SIG-M5 treated with dmso at 0.1 percent for 504 hours (cell line): Measurements from ENCODE around the gene JARID2.
A peak's percentile ranks its signal among the peaks of the same experiment; 100 is the strongest.

Experiments
- DNase-seq: peaks from one replicate; lab custom pipeline; 2025; ENCODE audit not compliant: unreplicated experiment; lab: John Stamatoyannopoulos, UW

JARID2 gene

DNA sequence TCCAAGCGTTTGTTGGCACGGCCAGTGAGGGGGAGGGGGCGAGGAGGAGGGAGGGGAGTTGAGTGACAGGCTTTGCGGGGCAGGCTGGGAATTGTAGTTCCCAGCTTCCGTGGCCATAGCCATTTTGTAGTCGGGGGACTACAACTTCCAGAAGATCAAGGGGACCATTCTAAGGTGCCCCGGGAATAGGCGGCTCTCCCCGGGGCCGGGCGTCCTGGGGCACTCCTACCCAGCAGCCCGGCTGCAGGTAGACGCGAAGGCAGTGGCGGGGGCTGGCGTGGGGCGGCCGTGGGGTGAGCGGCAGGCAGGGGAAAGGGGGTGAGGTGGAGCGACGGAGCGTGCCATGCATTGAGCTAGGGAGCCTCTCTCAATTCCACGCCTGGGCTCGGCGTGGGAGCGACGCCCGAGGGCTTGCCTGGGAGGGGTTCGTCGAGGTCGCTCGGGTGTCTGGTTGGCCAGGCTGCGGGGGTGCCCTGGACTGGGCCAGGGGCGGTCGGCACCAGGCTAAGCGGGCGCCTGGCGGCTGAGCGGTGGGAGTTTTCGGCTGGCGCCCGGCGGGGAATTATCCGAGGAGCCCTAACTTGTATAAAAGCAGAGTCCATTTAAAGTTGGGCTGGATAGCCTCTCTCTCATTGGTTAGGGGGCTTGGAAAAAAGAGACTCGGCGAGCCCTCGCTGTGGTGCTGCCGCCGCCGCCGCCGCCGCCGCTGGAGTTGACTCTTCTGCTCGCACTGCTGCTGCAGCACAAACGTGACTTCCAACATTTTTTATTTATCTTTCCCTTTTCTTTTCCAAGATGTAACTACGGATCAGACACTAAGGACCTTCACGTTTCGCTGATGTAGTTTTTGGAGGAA is at the start of gene JARID2:
TSS of gene JARID2 (plus strand) at position 709 of the 856 bp plus-strand sequence. CDS start 471 bp downstream, outside the sequence.
- peak; percentile 92 for DNase-seq

- DNase-seq, result no peak
Measured at GRCh38 chr6:15200087-15200486, 45.8 kb upstream of the JARID2 start.

- no peak for DNase-seq
Measured at GRCh38 chr6:15205321-15205720, 40.5 kb upstream of the JARID2 start.

- DNase-seq, result no peak
Measured at GRCh38 chr6:15206887-15207286, 39.0 kb upstream of the JARID2 start.

DNA sequence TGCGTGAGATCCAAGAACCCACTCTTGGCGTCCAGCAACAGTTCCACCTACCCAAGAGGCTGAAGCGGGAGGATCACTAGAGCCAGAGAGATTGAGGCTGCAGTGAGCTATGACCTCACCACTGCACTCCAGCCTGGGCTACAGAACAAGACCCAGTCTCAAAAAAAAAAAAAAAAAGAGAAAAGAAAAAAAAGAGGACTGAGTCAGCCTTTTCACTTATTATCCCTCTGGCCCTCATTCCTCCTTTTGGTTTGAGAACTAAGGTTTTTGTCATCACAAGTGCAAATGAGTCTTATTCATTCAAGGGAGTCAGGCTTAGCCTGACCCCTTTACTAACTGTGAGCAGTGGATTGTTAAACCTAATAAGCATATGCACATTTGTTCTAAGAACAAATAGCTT is 37.9 kb upstream of the JARID2 start:
- no peak for DNase-seq

DNA sequence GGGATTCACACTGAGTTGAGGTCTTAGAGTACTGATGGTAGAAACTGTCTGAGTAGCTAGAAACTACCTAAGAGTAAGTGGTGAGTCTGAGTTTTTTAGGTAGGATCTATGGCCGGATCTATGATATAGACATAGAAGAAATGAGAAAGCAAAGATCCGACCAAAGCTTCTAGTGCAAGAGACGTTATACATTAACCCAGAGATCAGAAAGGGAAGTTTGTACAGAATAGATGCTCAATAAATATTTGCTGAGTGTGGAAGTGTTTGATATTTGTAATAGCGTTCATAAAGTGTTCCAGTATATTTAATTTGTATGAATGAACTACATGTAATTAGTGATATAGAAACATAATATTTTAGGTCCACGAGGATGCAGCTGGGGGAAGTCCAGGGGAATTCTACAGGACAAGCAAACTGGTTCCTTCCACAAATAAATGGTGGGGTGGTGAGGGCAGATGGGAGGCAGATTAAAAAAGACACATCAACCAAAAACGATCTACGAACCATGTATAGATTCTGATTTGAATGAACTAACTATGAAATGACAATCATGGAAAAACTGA is 31.9 kb upstream of the JARID2 start:
- DNase-seq, result no peak

- no peak for DNase-seq
Measured at GRCh38 chr6:15218401-15218800, 27.5 kb upstream of the JARID2 start.

DNA sequence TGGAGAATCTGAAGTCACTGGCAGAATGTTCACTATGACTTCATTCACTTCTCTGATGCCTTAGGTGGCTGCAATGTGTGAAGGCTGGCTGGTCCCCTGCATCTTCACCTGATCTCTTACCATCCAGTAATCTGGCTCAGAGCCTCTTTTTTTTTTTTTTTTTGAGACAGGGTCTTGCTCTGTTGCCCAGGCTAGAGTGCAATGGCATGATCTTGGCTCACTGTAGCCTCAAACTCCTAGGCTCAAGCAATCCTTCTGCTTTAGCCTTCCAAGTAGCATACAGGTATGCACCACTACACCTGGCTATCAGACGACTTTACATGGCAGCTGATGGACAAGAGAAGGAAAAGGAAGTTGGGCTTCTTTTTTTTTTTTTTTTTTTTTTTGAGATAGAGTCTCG is 25.8 kb upstream of the JARID2 start:
- DNase-seq, result no peak

- DNase-seq, result no peak
Measured at GRCh38 chr6:15227827-15228318, 18.0 kb upstream of the JARID2 start.

- DNase-seq, result no peak
Measured at GRCh38 chr6:15230827-15231226, 15.0 kb upstream of the JARID2 start.

GRCh38 chr6:15232836-15233510 is 12.9 kb upstream of the JARID2 start:
- peak; percentile 69 for DNase-seq

- DNase-seq, result no peak
Measured at GRCh38 chr6:15234068-15234758, 11.7 kb upstream of the JARID2 start.

GRCh38 chr6:15239616-15240364 is 6.1 kb upstream of the JARID2 start:
- DNase-seq, result no peak

GRCh38 chr6:15242503-15242902 is 3.4 kb upstream of the JARID2 start:
- DNase-seq, result no peak

DNA sequence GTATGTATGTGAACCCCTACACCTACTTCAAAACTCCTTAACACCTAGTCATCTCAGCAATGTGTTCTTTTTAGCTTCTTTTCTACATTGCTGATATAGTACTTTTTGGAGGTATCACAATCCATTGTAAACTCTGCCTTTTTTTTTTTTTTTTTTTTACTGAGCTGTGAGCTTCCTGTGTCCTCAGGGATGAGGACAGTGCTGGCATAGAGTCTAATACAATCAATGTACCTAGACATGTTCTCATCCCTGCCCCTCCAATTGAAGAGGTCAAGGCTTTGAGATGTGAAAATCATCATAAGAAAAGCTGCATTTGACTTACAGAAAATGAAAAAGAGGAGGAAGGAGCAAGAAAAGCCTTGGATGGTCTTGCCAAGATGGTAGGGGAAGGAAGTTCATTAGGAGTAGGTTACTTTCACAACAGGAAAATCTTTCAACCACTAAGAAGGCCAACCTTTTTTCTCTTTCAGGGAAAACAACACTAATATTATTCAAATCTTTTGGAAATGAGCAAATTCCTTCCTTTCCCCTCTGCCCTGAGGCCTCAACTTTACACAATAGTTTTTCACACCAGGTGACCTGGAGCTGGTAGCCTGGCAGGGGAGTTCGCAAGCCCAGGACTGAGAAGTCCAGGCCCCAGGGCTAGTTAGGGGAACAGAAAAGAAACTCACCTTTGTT is 2.8 kb upstream of the JARID2 start:
- no peak for DNase-seq

GRCh38 chr6:15243910-15244619 is 1.8 kb upstream of the JARID2 start:
- DNase-seq, result no peak

DNA sequence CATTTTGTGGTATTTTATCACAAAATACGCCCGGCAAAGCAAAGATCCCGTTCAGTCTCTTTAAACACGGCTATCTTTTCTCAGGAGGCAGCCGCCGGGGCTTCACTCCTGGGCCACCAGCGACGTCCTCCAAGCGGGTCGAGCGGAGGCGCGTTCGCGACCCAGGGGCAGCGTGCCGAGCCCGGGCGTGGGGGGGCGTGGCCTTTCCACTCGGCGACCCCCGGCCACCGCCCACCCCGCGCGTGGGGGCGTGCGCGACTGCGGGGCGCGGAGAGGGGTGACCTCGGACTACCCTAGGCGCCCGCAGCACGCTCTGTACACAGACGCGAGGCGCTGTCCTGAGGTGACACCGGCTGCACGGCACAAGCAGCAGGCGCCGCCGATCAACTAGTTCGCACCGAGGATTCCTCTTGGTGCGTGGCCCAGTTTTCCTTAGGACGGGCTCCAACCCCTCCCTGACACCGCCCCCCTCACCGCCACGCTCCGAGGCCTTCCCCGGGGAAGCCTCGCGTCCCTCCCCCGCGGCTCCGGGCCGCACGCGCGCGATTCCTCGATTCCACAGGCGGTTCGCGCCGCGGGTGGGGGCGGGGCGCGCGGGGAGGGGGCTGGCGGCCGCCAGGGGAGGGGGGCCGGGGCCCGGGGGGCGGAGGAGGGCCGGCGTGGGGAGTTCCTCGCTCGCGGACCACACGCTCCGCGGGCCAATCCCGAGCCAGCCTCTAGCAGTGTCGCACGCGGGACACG is 1.1 kb upstream of the JARID2 start:
- peak; percentile 42 for DNase-seq

DNA sequence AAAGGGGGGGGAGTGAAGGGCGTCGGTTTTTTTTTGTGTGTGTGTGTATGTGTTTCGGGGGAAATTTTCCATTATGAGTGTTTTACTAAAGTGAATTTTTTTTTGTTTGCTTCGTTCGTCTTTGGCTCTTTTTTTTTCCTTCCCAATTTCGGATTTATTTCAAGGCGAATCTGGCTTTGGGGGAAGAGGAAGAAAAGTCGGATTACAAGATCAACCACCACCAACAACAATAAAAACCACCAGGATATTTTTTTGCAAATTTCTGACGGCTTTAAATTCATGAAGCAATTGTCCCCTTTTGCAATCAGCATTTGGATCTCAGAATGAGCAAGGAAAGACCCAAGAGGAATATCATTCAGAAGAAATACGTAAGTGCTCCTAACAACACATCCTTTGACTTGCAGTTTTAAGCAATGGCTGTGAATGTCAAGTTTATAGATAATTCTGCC is 372 bp downstream of the JARID2 start:
- DNase-seq, result peak; percentile 39
